Measurements from ENCODE around the gene VAV2. TPM values are rescaled to one million over a fixed set of nuclear protein-coding genes. Genes with fewer than 3 reads are reported as not detected.

The VAV2 gene
- total RNA-seq, 1 experiment from 2014 or later = 24.7 TPM

- CTCF ChIA-PET = no interaction called here
- no TSS peak for BruUV-seq (replicated peaks)
- Histone ChIP-seq H3K4me1 (ENCODE audit: control insufficient read depth, insufficient read depth, low read length) (peaks cover 5% of the 10 kb centered on the region), H3K4me3 (ENCODE audit: low read depth in 2 of 2, low read length in 2 of 2) (no peak overlapping the region), H3K9me3 (ENCODE audit: control insufficient read depth, insufficient read depth, low read depth, low read length) (no peaks in the 10 kb centered on the region), H3K27ac (ENCODE audit: low read length) (no peak overlapping the region), H3K36me3 (ENCODE audit: control insufficient read depth, insufficient read depth, low read length) (no peaks in the 10 kb centered on the region), H3K27me3 (ENCODE audit: control insufficient read depth, insufficient read depth, low read length) (no peaks in the 10 kb centered on the region)
- in situ Hi-C loops (cut with HindIII; ENCODE audit: low pct_unique_long_range_greater_than_20kb, low sequenced_read_pairs) = no loop called here
- ATAC-seq (no peak), DNase-seq (ENCODE audit: low read depth, low spot score) (no peak)
- TF ChIP-seq TCF7L2 (IDR thresholded peaks at IDR 0.05; ENCODE audit: low read depth, low read length) (no peak), SIN3A (IDR thresholded peaks at IDR 0.05; ENCODE audit: borderline replicate concordance, insufficient read depth, low read depth, low read length) (no peak), POLR2AphosphoS5 (IDR thresholded peaks at IDR 0.05; ENCODE audit: low read depth, low read length) (no peak), REST (IDR thresholded peaks at IDR 0.05; ENCODE audit: insufficient read depth in 1 of 2, low read depth in 2 of 2, low read length in 1 of 2) (no peak), CTCF (IDR thresholded peaks at IDR 0.05) (no peak)
- intact Hi-C loops (cut with micrococcal nuclease; ENCODE audit: unreplicated experiment) = no loop called here
- POLR2A ChIA-PET = no interaction called here
These were observed 52.3 kb downstream of the VAV2 start for GRCh38 chr9:133939845-133940244.

GRCh38 chr9:133939171-133939785 lies 52.8 kb downstream of the VAV2 start:
- in situ Hi-C loops (cut with HindIII; ENCODE audit: low pct_unique_long_range_greater_than_20kb, low sequenced_read_pairs) = no loop called here
- Histone ChIP-seq H3K27me3 (ENCODE audit: control insufficient read depth, insufficient read depth, low read length) (no peaks in the 10 kb centered on the region), H3K27ac (ENCODE audit: low read length) (no peak overlapping the region), H3K4me1 (ENCODE audit: control insufficient read depth, insufficient read depth, low read length) (no peaks in the 10 kb centered on the region), H3K9me3 (ENCODE audit: control insufficient read depth, insufficient read depth, low read depth, low read length) (no peaks in the 10 kb centered on the region), H3K36me3 (ENCODE audit: control insufficient read depth, insufficient read depth, low read length) (no peaks in the 10 kb centered on the region), H3K4me3 (ENCODE audit: low read depth in 2 of 2, low read length in 2 of 2) (no peak overlapping the region)
- ChIA-PET POLR2A (interaction anchor here (0.6 kb wide), 1 partner anchor 62 kb away, joined by 4 read pairs; no protein-coding TSS in a partner anchor), CTCF (no interaction called here)
- no peak for ATAC-seq
- no peak for DNase-seq (ENCODE audit: low read depth, low spot score)
- TF ChIP-seq REST (IDR thresholded peaks at IDR 0.05; ENCODE audit: insufficient read depth in 1 of 2, low read depth in 2 of 2, low read length in 1 of 2) (no peak), CTCF (IDR thresholded peaks at IDR 0.05) (no peak), POLR2AphosphoS5 (IDR thresholded peaks at IDR 0.05; ENCODE audit: low read depth, low read length) (no peak), TCF7L2 (IDR thresholded peaks at IDR 0.05; ENCODE audit: low read depth, low read length) (no peak), SIN3A (IDR thresholded peaks at IDR 0.05; ENCODE audit: borderline replicate concordance, insufficient read depth, low read depth, low read length) (no peak)
- no TSS peak for BruUV-seq (replicated peaks)
- intact Hi-C loops (cut with micrococcal nuclease; ENCODE audit: unreplicated experiment) = no loop called here
